CD4-positive, alpha-beta T cell treated with Interleukin-2 at 100 ng/mL for 4 hours (primary cell): ENCODE measurements around the gene TMEM145.
"Not testable (repeated sequence)": the region's sequence is repeated elsewhere in the genome, so short reads cannot be mapped to it uniquely, and the experiment has no call there.

Experiments used
- DNase-seq: peaks from one replicate; pipeline ENCODE4 v3.0.0-alpha.2; 2020; ENCODE audit warnings: low spot score

Gene TMEM145

GRCh38 chr19:42313096-42313839 is at the start of gene TMEM145:
TSS of gene TMEM145 (plus strand) at chr19:42313309. CDS start at chr19:42313377, 68 bp downstream.
- DNase-seq = peak; percentile 20

GRCh38 chr19:42266105-42266504 is 47.0 kb upstream of the TMEM145 start:
- not testable (repeated sequence) for DNase-seq

GRCh38 chr19:42266928-42267603 is 46.0 kb upstream of the TMEM145 start:
- DNase-seq = not testable (repeated sequence)

- DNase-seq = no peak
These were observed 45.4 kb upstream of the TMEM145 start for GRCh38 chr19:42267644-42268141.

GRCh38 chr19:42268142-42268703 is 44.9 kb upstream of the TMEM145 start:
- peak; percentile 100 for DNase-seq

- DNase-seq = peak; percentile 100
These were observed 44.2 kb upstream of the TMEM145 start, which contains the start of gene CIC for GRCh38 chr19:42268704-42269477. TSS of gene CIC (plus strand) at chr19:42269252. CDS start at chr19:42271784, 2,532 bp downstream.

- no peak for DNase-seq
These were observed 43.4 kb upstream of the TMEM145 start for GRCh38 chr19:42269478-42270345.

GRCh38 chr19:42270346-42271044 is 42.6 kb upstream of the TMEM145 start:
- DNase-seq = peak; percentile 70

- no peak for DNase-seq
These were observed 42.1 kb upstream of the TMEM145 start for GRCh38 chr19:42271045-42271419.

- DNase-seq = no peak
These were observed 41.1 kb upstream of the TMEM145 start for GRCh38 chr19:42271861-42272534.

GRCh38 chr19:42272535-42272897 is 40.6 kb upstream of the TMEM145 start:
- no peak for DNase-seq

- no peak for DNase-seq
These were observed 40.1 kb upstream of the TMEM145 start for GRCh38 chr19:42272989-42273406.

- DNase-seq = no peak
These were observed 39.6 kb upstream of the TMEM145 start for GRCh38 chr19:42273407-42274064.

- no peak for DNase-seq
These were observed 38.9 kb upstream of the TMEM145 start for GRCh38 chr19:42274065-42274682.

GRCh38 chr19:42275103-42275502 is 38.0 kb upstream of the TMEM145 start:
- no peak for DNase-seq

GRCh38 chr19:42275517-42275916 is 37.6 kb upstream of the TMEM145 start:
- no peak for DNase-seq

GRCh38 chr19:42276284-42276683 is 36.8 kb upstream of the TMEM145 start:
- no peak for DNase-seq

GRCh38 chr19:42276821-42277220 is 36.3 kb upstream of the TMEM145 start:
- peak; percentile 33 for DNase-seq
